Stimulated activated naive CD8-positive, alpha-beta T cell treated with anti-CD3 and anti-CD28 coated beads, Interleukin-15, Interleukin-2, amounts not matched to agents 100 ng/mL and 50 ng/mL, for 24 hours (primary cell): ENCODE results near the gene LOXL4.

Experiments
- H3K27ac Mint-ChIP-seq: one replicate; pipeline ENCODE4 v1.8.0; 2021; ENCODE audit warnings: mild to moderate bottlenecking, mixed read lengths
- H3K27me3 Mint-ChIP-seq: one replicate; pipeline ENCODE4 v1.8.0; 2021; ENCODE audit warnings: mixed read lengths
- H3K36me3 Mint-ChIP-seq: one replicate; pipeline ENCODE4 v1.8.0; 2021; ENCODE audit warnings: low read depth, mixed read lengths
- H3K4me1 Mint-ChIP-seq: one replicate; pipeline ENCODE4 v1.8.0; 2021; ENCODE audit warnings: low read depth, mixed read lengths
- H3K4me3 Mint-ChIP-seq: one replicate; pipeline ENCODE4 v1.8.0; 2021; ENCODE audit warnings: mild to moderate bottlenecking, mixed read lengths
- H3K9me3 Mint-ChIP-seq: one replicate; pipeline ENCODE4 v1.8.0; 2021; ENCODE audit warnings: mixed read lengths

The LOXL4 gene

GRCh38 chr10:98274562-98274961, 6.6 kb upstream of the LOXL4 start:
- peaks cover 23% of the 10 kb centered on the region for H3K27me3 Mint-ChIP-seq
- H3K4me3 Mint-ChIP-seq = no peak overlapping the region
- no peaks in the 10 kb centered on the region for H3K9me3 Mint-ChIP-seq

GRCh38 chr10:98273057-98273850, 5.3 kb upstream of the LOXL4 start:
- Mint-ChIP-seq H3K27me3 (peaks cover 24% of the 10 kb centered on the region), H3K36me3 (no peaks in the 10 kb centered on the region), H3K4me3 (no peak overlapping the region), H3K4me1 (no peaks in the 10 kb centered on the region), H3K9me3 (no peaks in the 10 kb centered on the region), H3K27ac (no peak overlapping the region)

More at GRCh38 chr10:98274562-98274961, 6.6 kb upstream of the LOXL4 start:
- Mint-ChIP-seq H3K4me1 (no peaks in the 10 kb centered on the region), H3K27ac (no peak overlapping the region), H3K36me3 (no peaks in the 10 kb centered on the region)

GRCh38 chr10:98272656-98273055, 4.7 kb upstream of the LOXL4 start:
- Mint-ChIP-seq H3K27me3 (peaks cover 24% of the 10 kb centered on the region), H3K27ac (no peak overlapping the region), H3K4me3 (no peak overlapping the region), H3K4me1 (no peaks in the 10 kb centered on the region), H3K9me3 (no peaks in the 10 kb centered on the region), H3K36me3 (no peaks in the 10 kb centered on the region)

- Mint-ChIP-seq H3K36me3 (no peaks in the 10 kb centered on the region), H3K27me3 (peaks cover 25% of the 10 kb centered on the region), H3K9me3 (no peaks in the 10 kb centered on the region), H3K4me3 (no peak overlapping the region), H3K4me1 (no peaks in the 10 kb centered on the region), H3K27ac (no peak overlapping the region)
Observed at GRCh38 chr10:98272245-98272644, 4.3 kb upstream of the LOXL4 start.

- Mint-ChIP-seq H3K9me3 (no peaks in the 10 kb centered on the region), H3K27me3 (peaks cover 32% of the 10 kb centered on the region), H3K4me3 (no peak overlapping the region), H3K36me3 (no peaks in the 10 kb centered on the region), H3K4me1 (no peaks in the 10 kb centered on the region), H3K27ac (no peak overlapping the region)
Observed at GRCh38 chr10:98270786-98271185, 2.8 kb upstream of the LOXL4 start.

- Mint-ChIP-seq H3K4me3 (no peak overlapping the region), H3K9me3 (no peaks in the 10 kb centered on the region), H3K36me3 (no peaks in the 10 kb centered on the region), H3K4me1 (no peaks in the 10 kb centered on the region), H3K27ac (no peak overlapping the region), H3K27me3 (peaks cover 32% of the 10 kb centered on the region)
Observed at GRCh38 chr10:98270073-98270740, 2.2 kb upstream of the LOXL4 start.

- Mint-ChIP-seq H3K4me1 (no peaks in the 10 kb centered on the region), H3K4me3 (no peak overlapping the region), H3K27ac (no peak overlapping the region), H3K36me3 (no peaks in the 10 kb centered on the region), H3K27me3 (peaks cover 32% of the 10 kb centered on the region), H3K9me3 (no peaks in the 10 kb centered on the region)
Observed at GRCh38 chr10:98269435-98269912, 1.5 kb upstream of the LOXL4 start.

GRCh38 chr10:98268694-98269431, 869 bp upstream of the LOXL4 start:
- H3K9me3 Mint-ChIP-seq = no peaks in the 10 kb centered on the region
- H3K4me1 Mint-ChIP-seq = no peaks in the 10 kb centered on the region
- no peaks in the 10 kb centered on the region for H3K36me3 Mint-ChIP-seq
- no peak overlapping the region for H3K27ac Mint-ChIP-seq
- H3K4me3 Mint-ChIP-seq = peak overlapping the region; percentile 60
- H3K27me3 Mint-ChIP-seq = peaks cover 32% of the 10 kb centered on the region

- Mint-ChIP-seq H3K9me3 (no peaks in the 10 kb centered on the region), H3K4me1 (no peaks in the 10 kb centered on the region), H3K27ac (no peak overlapping the region), H3K4me3 (peak overlapping the region; percentile 48), H3K36me3 (no peaks in the 10 kb centered on the region), H3K27me3 (peaks cover 32% of the 10 kb centered on the region)
Observed at GRCh38 chr10:98267069-98267893, 713 bp downstream of the LOXL4 start.

- Mint-ChIP-seq H3K27ac (no peak overlapping the region), H3K4me1 (no peaks in the 10 kb centered on the region), H3K9me3 (no peaks in the 10 kb centered on the region), H3K27me3 (peaks cover 30% of the 10 kb centered on the region), H3K4me3 (no peak overlapping the region), H3K36me3 (no peaks in the 10 kb centered on the region)
Observed at GRCh38 chr10:98266647-98267046, 1.3 kb downstream of the LOXL4 start.

GRCh38 chr10:98265403-98266378, 2.3 kb downstream of the LOXL4 start:
- no peak overlapping the region for H3K27ac Mint-ChIP-seq
- peaks cover 26% of the 10 kb centered on the region for H3K27me3 Mint-ChIP-seq
- H3K9me3 Mint-ChIP-seq = no peaks in the 10 kb centered on the region
- no peaks in the 10 kb centered on the region for H3K36me3 Mint-ChIP-seq
- H3K4me3 Mint-ChIP-seq = no peak overlapping the region
- no peaks in the 10 kb centered on the region for H3K4me1 Mint-ChIP-seq

GRCh38 chr10:98264378-98265065, 3.5 kb downstream of the LOXL4 start:
- Mint-ChIP-seq H3K27me3 (peaks cover 16% of the 10 kb centered on the region), H3K4me3 (no peak overlapping the region), H3K36me3 (no peaks in the 10 kb centered on the region), H3K27ac (no peak overlapping the region), H3K9me3 (no peaks in the 10 kb centered on the region), H3K4me1 (no peaks in the 10 kb centered on the region)

- peaks cover 10% of the 10 kb centered on the region for H3K27me3 Mint-ChIP-seq
- H3K36me3 Mint-ChIP-seq = no peaks in the 10 kb centered on the region
- no peak overlapping the region for H3K27ac Mint-ChIP-seq
- no peaks in the 10 kb centered on the region for H3K4me1 Mint-ChIP-seq
- H3K4me3 Mint-ChIP-seq = no peak overlapping the region
- H3K9me3 Mint-ChIP-seq = no peaks in the 10 kb centered on the region
Observed at GRCh38 chr10:98263088-98263487, 4.9 kb downstream of the LOXL4 start.
